ENCODE measurements around the gene STARD3. TPM values are rescaled to one million over a fixed set of nuclear protein-coding genes. Genes with fewer than 3 reads are reported as not detected.

Gene STARD3
- total and polyA plus RNA-seq, 2 of the 13 experiments (the other 11 are each of a cell fraction or from before 2014, with no cell fraction given), result 34.6 to 100 TPM

DNA sequence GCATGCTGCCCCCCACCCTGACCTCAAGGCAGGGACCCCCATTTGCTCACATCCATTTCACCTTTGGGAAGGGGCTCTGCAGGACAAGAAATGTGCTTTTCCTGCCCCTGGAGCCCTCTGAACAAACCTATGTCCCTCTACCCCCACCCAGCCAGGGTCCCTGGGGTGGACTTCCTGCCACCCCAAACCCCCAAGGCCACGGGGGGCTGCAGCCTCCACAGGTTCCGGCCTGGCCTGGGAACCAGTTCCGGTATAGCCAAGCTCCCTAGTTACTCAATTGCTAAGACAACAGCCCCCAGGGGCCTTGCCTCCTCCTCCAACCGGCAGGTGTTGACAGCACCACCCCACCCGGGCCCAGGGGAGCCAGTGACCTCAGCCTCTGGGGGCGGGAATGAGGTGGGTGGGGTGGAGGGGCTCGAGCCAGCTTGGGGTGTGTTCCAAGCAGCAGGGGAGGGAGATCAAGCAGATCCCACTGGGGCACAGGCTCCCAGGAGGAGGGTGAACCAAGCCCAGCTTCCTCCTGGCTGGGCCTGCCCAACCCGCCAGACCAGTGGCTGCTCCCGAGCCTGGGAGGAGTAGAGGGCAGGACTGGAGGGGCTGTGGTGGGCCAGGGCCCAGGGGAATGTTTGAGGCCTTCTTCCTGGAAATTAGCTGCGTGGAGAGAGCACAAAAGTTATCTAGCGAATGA lies 37.9 kb downstream of the STARD3 start (continued):
- TF ChIP-seq, protein P1, sequence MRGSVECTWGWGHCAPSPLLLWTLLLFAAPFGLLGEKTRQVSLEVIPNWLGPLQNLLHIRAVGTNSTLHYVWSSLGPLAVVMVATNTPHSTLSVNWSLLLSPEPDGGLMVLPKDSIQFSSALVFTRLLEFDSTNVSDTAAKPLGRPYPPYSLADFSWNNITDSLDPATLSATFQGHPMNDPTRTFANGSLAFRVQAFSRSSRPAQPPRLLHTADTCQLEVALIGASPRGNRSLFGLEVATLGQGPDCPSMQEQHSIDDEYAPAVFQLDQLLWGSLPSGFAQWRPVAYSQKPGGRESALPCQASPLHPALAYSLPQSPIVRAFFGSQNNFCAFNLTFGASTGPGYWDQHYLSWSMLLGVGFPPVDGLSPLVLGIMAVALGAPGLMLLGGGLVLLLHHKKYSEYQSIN (CRISPR knock-in tag; IDR thresholded peaks at IDR 0.05; ENCODE audit: borderline replicate concordance), result no peak
- TF ChIP-seq ZNF724P (CRISPR knock-in tag; IDR thresholded peaks at IDR 0.05; ENCODE audit: borderline replicate concordance) (no peak), MBD4 (IDR thresholded peaks at IDR 0.05; ENCODE audit: borderline replicate concordance, low read length) (no peak), ZNF510 (CRISPR knock-in tag; IDR thresholded peaks at IDR 0.05; ENCODE audit: low read depth) (no peak), SYNCRIP (IDR thresholded peaks at IDR 0.05; ENCODE audit: insufficient read depth, low read depth, low read length) (no peak), ZNF350 (CRISPR knock-in tag; IDR thresholded peaks at IDR 0.05; ENCODE audit: borderline replicate concordance, low read depth) (no peak; the same call in 1 of the 2 replicates), ZNF776 (CRISPR knock-in tag; IDR thresholded peaks at IDR 0.05) (no peak), SIX1 (CRISPR knock-in tag; IDR thresholded peaks at IDR 0.05; ENCODE audit: borderline replicate concordance) (no peak), ZKSCAN8 (CRISPR knock-in tag; IDR thresholded peaks at IDR 0.05; ENCODE audit: borderline replicate concordance) (peak; percentile 44; the same call in 1 of the 2 replicates), ZNF331 (CRISPR knock-in tag; IDR thresholded peaks at IDR 0.05) (peak; percentile 64; the same call in 1 of the 2 replicates), MTA1 (CRISPR knock-in tag; IDR thresholded peaks at IDR 0.05; ENCODE audit: borderline replicate concordance) (peak; percentile 73; the same call in 1 of the 2 replicates), CBX1 (IDR thresholded peaks at IDR 0.05; ENCODE audit: low read depth) (no peak), ZNF263 (CRISPR knock-in tag; IDR thresholded peaks at IDR 0.05) (peak; percentile 86), HES4 (CRISPR knock-in tag; IDR thresholded peaks at IDR 0.05; ENCODE audit: borderline replicate concordance) (no peak)
- TF ChIP-seq, protein P2, sequence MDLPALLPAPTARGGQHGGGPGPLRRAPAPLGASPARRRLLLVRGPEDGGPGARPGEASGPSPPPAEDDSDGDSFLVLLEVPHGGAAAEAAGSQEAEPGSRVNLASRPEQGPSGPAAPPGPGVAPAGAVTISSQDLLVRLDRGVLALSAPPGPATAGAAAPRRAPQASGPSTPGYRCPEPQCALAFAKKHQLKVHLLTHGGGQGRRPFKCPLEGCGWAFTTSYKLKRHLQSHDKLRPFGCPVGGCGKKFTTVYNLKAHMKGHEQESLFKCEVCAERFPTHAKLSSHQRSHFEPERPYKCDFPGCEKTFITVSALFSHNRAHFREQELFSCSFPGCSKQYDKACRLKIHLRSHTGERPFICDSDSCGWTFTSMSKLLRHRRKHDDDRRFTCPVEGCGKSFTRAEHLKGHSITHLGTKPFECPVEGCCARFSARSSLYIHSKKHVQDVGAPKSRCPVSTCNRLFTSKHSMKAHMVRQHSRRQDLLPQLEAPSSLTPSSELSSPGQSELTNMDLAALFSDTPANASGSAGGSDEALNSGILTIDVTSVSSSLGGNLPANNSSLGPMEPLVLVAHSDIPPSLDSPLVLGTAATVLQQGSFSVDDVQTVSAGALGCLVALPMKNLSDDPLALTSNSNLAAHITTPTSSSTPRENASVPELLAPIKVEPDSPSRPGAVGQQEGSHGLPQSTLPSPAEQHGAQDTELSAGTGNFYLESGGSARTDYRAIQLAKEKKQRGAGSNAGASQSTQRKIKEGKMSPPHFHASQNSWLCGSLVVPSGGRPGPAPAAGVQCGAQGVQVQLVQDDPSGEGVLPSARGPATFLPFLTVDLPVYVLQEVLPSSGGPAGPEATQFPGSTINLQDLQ (CRISPR knock-in tag; IDR thresholded peaks at IDR 0.05), result no peak
- TF ChIP-seq, protein P3, sequence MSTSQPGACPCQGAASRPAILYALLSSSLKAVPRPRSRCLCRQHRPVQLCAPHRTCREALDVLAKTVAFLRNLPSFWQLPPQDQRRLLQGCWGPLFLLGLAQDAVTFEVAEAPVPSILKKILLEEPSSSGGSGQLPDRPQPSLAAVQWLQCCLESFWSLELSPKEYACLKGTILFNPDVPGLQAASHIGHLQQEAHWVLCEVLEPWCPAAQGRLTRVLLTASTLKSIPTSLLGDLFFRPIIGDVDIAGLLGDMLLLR (CRISPR knock-in tag; IDR thresholded peaks at IDR 0.05), result no peak
- TF ChIP-seq, protein P4, sequence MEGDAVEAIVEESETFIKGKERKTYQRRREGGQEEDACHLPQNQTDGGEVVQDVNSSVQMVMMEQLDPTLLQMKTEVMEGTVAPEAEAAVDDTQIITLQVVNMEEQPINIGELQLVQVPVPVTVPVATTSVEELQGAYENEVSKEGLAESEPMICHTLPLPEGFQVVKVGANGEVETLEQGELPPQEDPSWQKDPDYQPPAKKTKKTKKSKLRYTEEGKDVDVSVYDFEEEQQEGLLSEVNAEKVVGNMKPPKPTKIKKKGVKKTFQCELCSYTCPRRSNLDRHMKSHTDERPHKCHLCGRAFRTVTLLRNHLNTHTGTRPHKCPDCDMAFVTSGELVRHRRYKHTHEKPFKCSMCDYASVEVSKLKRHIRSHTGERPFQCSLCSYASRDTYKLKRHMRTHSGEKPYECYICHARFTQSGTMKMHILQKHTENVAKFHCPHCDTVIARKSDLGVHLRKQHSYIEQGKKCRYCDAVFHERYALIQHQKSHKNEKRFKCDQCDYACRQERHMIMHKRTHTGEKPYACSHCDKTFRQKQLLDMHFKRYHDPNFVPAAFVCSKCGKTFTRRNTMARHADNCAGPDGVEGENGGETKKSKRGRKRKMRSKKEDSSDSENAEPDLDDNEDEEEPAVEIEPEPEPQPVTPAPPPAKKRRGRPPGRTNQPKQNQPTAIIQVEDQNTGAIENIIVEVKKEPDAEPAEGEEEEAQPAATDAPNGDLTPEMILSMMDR (CRISPR knock-in tag; IDR thresholded peaks at IDR 0.05), result peak; percentile 42
- TF ChIP-seq, protein P5, sequence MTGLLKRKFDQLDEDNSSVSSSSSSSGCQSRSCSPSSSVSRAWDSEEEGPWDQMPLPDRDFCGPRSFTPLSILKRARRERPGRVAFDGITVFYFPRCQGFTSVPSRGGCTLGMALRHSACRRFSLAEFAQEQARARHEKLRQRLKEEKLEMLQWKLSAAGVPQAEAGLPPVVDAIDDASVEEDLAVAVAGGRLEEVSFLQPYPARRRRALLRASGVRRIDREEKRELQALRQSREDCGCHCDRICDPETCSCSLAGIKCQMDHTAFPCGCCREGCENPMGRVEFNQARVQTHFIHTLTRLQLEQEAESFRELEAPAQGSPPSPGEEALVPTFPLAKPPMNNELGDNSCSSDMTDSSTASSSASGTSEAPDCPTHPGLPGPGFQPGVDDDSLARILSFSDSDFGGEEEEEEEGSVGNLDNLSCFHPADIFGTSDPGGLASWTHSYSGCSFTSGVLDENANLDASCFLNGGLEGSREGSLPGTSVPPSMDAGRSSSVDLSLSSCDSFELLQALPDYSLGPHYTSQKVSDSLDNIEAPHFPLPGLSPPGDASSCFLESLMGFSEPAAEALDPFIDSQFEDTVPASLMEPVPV (CRISPR knock-in tag; IDR thresholded peaks at IDR 0.05), result peak; percentile 86

Data from HepG2 (cell line).